ENCODE data around the gene FYN.

DNA sequence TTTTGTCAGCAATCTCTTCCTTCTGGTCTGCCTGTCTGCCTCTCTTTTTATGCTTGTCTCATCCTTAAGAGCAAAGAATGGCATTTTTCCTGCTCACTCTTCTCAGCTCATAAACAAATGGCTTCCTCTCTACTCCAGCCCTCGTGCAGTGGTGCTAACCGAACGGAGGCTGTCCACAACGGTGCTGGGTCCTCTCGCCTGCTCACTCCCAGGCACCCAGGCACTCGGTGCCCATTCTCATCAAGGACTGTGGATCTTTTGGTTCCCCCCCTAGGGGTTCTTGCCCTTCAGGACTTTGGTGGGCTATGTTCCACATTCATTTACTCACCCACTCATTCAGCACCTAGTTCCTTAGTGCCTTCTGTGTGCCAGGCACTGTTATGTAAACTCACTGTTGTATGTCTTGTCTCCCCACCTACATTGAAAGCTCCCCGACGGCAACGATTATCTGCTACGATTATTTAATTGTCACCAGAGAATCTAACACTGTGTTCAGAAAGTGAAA is 113.9 kb downstream of the FYN start:
- TF ChIP-seq TAF1 (conservative IDR thresholded peaks at IDR 0.05), result no peak
- TF ChIP-seq, protein P1, sequence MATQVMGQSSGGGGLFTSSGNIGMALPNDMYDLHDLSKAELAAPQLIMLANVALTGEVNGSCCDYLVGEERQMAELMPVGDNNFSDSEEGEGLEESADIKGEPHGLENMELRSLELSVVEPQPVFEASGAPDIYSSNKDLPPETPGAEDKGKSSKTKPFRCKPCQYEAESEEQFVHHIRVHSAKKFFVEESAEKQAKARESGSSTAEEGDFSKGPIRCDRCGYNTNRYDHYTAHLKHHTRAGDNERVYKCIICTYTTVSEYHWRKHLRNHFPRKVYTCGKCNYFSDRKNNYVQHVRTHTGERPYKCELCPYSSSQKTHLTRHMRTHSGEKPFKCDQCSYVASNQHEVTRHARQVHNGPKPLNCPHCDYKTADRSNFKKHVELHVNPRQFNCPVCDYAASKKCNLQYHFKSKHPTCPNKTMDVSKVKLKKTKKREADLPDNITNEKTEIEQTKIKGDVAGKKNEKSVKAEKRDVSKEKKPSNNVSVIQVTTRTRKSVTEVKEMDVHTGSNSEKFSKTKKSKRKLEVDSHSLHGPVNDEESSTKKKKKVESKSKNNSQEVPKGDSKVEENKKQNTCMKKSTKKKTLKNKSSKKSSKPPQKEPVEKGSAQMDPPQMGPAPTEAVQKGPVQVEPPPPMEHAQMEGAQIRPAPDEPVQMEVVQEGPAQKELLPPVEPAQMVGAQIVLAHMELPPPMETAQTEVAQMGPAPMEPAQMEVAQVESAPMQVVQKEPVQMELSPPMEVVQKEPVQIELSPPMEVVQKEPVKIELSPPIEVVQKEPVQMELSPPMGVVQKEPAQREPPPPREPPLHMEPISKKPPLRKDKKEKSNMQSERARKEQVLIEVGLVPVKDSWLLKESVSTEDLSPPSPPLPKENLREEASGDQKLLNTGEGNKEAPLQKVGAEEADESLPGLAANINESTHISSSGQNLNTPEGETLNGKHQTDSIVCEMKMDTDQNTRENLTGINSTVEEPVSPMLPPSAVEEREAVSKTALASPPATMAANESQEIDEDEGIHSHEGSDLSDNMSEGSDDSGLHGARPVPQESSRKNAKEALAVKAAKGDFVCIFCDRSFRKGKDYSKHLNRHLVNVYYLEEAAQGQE (IDR thresholded peaks at IDR 0.05), result no peak
- TF ChIP-seq, protein P2, sequence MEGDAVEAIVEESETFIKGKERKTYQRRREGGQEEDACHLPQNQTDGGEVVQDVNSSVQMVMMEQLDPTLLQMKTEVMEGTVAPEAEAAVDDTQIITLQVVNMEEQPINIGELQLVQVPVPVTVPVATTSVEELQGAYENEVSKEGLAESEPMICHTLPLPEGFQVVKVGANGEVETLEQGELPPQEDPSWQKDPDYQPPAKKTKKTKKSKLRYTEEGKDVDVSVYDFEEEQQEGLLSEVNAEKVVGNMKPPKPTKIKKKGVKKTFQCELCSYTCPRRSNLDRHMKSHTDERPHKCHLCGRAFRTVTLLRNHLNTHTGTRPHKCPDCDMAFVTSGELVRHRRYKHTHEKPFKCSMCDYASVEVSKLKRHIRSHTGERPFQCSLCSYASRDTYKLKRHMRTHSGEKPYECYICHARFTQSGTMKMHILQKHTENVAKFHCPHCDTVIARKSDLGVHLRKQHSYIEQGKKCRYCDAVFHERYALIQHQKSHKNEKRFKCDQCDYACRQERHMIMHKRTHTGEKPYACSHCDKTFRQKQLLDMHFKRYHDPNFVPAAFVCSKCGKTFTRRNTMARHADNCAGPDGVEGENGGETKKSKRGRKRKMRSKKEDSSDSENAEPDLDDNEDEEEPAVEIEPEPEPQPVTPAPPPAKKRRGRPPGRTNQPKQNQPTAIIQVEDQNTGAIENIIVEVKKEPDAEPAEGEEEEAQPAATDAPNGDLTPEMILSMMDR (IDR thresholded peaks at IDR 0.05; ENCODE audit: low read depth, low read length, missing input control), result no peak
- TF ChIP-seq RXRA (IDR thresholded peaks at IDR 0.05), result no peak
- TF ChIP-seq SP1 (IDR thresholded peaks at IDR 0.05), result no peak
- TF ChIP-seq EGR1 (IDR thresholded peaks at IDR 0.05; ENCODE audit: low read depth in 2 of 2), result no peak
- TF ChIP-seq, protein P3, sequence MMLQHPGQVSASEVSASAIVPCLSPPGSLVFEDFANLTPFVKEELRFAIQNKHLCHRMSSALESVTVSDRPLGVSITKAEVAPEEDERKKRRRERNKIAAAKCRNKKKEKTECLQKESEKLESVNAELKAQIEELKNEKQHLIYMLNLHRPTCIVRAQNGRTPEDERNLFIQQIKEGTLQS (IDR thresholded peaks at IDR 0.05), result no peak
- TF ChIP-seq JUND (IDR thresholded peaks at IDR 0.05), result no peak
- no peak for TF ChIP-seq YY1 (IDR thresholded peaks at IDR 0.05)
- TF ChIP-seq NR2F2 (IDR thresholded peaks at IDR 0.05), result no peak
- TF ChIP-seq, protein P4, sequence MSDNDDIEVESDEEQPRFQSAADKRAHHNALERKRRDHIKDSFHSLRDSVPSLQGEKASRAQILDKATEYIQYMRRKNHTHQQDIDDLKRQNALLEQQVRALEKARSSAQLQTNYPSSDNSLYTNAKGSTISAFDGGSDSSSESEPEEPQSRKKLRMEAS (IDR thresholded peaks at IDR 0.05), result no peak
